ENCODE measurements around the gene GRM3. TPM values are rescaled to one million over a fixed set of nuclear protein-coding genes. Genes with fewer than 3 reads are reported as not detected.

The GRM3 gene
- total RNA-seq, 1 experiment from 2014 or later: 0.10 TPM

DNA sequence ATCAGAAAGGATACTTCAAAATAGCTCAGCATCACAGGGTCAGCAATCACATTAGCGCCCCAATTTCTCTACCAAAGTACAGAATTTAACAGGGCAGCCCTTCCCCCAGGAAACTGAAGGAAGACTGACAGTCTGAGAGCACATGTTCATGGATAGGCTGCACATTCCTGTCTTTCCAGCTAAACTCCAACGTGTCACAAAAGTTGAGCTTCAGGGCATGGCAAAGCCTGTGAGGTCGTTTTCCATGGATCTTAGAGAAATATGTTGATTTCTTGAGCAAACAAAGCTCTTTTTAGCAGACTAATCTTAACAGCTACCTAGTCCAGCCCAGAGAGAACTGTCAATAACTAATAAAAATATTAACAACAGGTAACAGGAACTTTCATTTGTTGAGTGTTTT is 207.9 kb downstream of the GRM3 start:
- no peak for DNase-seq
- no peaks in the 10 kb centered on the region for H3K27me3 ChIP-seq (ENCODE audit: control insufficient read depth, insufficient read depth, low read length)
- no peaks in the 10 kb centered on the region for H3K36me3 ChIP-seq (replicated peaks; ENCODE audit: control insufficient read depth, insufficient read depth, low read length)
- H3K4me3 ChIP-seq (ENCODE audit: insufficient read depth, low read depth, low read length): no peak overlapping the region

DNA sequence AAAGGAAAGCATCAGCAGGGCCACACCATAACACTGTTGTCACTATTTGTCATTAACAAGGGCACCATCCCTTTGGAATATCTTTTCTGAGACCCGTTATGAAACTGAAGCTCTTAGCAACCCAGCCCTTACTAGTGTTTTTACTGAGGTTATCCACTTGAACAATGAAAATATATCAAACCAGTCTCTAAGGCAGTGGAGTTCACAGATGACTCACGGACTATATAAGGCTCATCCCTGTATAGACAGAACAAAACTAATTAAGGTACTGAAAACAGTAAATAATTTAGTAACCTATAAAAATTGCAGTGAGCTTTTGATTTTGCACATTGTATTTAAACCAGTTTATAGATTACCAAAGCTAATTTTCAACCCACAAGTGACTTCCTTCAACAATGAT is 219.7 kb downstream of the GRM3 start:
- H3K36me3 ChIP-seq (replicated peaks; ENCODE audit: control insufficient read depth, insufficient read depth, low read length): no peaks in the 10 kb centered on the region; the same call in 1 of the 2 replicates
- H3K27me3 ChIP-seq (ENCODE audit: control insufficient read depth, insufficient read depth, low read length): no peaks in the 10 kb centered on the region
- H3K4me3 ChIP-seq (ENCODE audit: insufficient read depth, low read depth, low read length): no peak overlapping the region
- no peak for DNase-seq

DNA sequence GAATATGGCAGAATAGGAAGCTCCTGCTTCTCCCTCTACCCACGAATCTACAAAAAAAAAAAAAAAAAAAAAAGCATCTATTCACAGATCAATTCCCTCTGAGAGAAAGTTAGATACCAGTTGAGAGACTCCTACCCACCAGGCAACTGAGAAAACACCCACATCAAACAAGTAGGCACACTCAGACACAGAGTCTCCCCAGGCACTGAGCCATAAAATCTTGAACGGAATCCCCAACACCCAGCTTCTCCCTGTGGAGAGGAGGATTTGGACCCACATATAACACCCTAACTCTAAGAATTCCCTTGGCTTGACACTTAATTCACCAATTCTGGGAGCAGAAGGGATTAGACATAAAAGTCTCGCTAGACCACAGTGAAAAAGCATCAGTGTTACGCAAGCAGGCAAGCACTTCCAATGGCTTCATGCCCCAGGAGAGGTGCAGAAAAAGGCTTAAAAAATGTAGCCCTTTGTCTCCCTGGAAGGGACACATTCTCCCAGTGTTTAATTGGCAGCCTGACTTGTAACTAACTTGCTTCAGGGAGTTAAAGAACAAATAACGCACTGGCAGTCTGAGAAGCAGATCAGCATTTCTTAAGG is 223.6 kb downstream of the GRM3 start:
- Histone ChIP-seq H3K27me3 (ENCODE audit: control insufficient read depth, insufficient read depth, low read length) (no peaks in the 10 kb centered on the region), H3K36me3 (replicated peaks; ENCODE audit: control insufficient read depth, insufficient read depth, low read length) (no peaks in the 10 kb centered on the region; the same call in 1 of the 2 replicates), H3K4me3 (ENCODE audit: insufficient read depth, low read depth, low read length) (no peak overlapping the region)
- DNase-seq: no peak

DNA sequence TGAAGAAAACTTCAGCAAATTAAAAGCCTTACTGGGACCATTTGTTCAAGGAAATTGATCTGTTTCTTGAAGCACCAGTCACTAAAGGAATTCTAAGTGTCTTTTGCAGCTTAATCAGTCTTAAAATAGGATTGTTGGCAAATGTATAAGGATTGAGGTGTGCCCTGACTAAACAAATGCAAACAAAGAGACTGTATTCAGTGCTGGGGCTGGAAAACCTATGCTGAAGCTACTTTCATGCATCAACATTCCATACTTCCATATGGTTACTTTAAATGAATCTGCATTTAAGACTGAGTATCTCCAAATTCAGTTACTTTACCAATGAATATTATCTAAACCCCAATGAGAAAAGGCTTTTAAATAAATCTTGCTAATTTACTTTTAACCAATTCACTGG is 232.4 kb downstream of the GRM3 start:
- no peaks in the 10 kb centered on the region for H3K36me3 ChIP-seq (replicated peaks; ENCODE audit: control insufficient read depth, insufficient read depth, low read length)
- H3K4me3 ChIP-seq (ENCODE audit: insufficient read depth, low read depth, low read length): no peak overlapping the region
- no peak for DNase-seq
- H3K27me3 ChIP-seq (ENCODE audit: control insufficient read depth, insufficient read depth, low read length): no peaks in the 10 kb centered on the region

DNA sequence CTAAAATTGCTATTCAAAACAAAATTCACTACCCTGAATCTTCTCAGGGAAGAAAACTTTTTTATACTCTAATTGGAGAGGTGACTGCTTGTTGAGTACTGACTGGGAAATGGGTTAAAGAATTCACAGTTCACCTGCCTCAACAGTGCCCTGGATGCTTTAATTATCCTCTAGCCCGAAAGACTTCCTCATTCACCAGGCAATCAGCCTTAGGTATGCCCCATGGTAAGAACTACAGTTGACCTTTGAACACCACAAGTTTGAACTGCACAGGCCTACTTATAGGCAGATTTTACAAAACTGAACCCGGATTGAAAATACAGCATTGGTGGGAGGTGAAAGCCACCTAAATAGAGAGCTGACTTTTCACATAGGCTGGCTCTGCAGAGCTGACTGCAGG is 240.4 kb downstream of the GRM3 start:
- no peak for DNase-seq
- H3K27me3 ChIP-seq (ENCODE audit: control insufficient read depth, insufficient read depth, low read length): no peaks in the 10 kb centered on the region
- no peaks in the 10 kb centered on the region; the same call in 1 of the 2 replicates for H3K36me3 ChIP-seq (replicated peaks; ENCODE audit: control insufficient read depth, insufficient read depth, low read length)
- H3K4me3 ChIP-seq (ENCODE audit: insufficient read depth, low read depth, low read length): no peak overlapping the region

DNA sequence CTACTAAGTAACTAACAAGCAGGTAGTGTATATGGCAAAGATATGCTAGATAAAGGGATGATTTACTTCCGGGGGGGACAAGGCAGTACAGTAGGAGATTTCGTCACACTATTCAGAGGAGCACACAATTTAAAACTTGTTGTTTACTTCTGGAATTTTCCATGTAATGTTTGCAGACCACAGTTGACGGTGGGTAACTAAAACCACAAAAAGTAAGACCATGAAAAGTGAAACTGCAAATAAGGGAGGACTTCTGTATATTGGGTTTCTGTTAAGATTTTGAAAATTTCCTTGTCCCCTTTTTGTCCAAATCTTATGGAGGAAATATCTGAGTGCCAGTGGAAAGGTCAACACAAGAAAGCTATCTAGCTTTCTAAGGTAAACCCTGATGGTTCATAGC is 245.8 kb downstream of the GRM3 start:
- DNase-seq: no peak
- H3K27me3 ChIP-seq (ENCODE audit: control insufficient read depth, insufficient read depth, low read length): no peaks in the 10 kb centered on the region
- H3K36me3 ChIP-seq (replicated peaks; ENCODE audit: control insufficient read depth, insufficient read depth, low read length): peaks cover 2% of the 10 kb centered on the region
- no peak overlapping the region for H3K4me3 ChIP-seq (ENCODE audit: insufficient read depth, low read depth, low read length)

DNA sequence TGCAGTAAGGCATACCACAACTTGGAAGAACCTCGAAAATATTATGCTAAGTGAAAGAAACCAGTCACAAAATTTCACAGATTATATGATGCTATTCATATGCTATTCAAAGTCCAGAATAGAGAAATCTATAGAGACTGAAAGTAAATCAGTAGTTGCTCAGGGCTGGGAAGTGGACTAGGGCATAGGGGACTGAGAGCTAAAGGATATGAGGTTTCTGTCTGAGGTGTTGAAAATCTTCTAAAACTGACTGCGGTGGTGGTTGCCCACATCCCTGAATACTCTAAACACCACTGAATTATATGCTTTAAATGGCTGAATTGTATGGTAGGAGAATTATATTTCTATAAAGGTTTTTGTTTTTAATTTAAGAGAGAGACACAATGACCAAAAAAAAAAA is 254.5 kb downstream of the GRM3 start:
- H3K27me3 ChIP-seq (ENCODE audit: control insufficient read depth, insufficient read depth, low read length): no peaks in the 10 kb centered on the region
- no peak overlapping the region for H3K4me3 ChIP-seq (ENCODE audit: insufficient read depth, low read depth, low read length)
- peaks cover 1% of the 10 kb centered on the region; the same call in 1 of the 2 replicates for H3K36me3 ChIP-seq (replicated peaks; ENCODE audit: control insufficient read depth, insufficient read depth, low read length)
- DNase-seq: no peak

DNA sequence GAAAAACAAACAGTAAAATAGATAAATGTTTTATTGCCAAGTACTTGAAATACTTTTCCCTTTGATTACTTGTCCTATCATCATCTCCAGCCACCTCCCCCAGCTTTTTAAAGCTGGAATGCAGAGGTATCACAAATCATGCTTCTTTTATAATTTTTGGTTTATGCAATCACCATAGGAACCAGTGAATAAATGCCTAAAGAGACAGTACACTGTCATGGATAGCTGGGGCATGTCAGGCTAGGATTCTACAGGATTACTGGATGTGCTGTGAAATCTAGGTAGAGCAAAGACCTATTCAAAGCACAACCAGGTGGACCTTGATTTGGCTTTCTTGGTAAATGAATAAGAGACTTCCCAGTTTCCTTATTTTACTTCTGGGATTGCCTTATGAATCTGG is 257.2 kb downstream of the GRM3 start:
- no peak for DNase-seq
- no peaks in the 10 kb centered on the region for H3K27me3 ChIP-seq (ENCODE audit: control insufficient read depth, insufficient read depth, low read length)
- H3K4me3 ChIP-seq (ENCODE audit: insufficient read depth, low read depth, low read length): no peak overlapping the region
- H3K36me3 ChIP-seq (replicated peaks; ENCODE audit: control insufficient read depth, insufficient read depth, low read length): peaks cover 1% of the 10 kb centered on the region; the same call in 1 of the 2 replicates

DNA sequence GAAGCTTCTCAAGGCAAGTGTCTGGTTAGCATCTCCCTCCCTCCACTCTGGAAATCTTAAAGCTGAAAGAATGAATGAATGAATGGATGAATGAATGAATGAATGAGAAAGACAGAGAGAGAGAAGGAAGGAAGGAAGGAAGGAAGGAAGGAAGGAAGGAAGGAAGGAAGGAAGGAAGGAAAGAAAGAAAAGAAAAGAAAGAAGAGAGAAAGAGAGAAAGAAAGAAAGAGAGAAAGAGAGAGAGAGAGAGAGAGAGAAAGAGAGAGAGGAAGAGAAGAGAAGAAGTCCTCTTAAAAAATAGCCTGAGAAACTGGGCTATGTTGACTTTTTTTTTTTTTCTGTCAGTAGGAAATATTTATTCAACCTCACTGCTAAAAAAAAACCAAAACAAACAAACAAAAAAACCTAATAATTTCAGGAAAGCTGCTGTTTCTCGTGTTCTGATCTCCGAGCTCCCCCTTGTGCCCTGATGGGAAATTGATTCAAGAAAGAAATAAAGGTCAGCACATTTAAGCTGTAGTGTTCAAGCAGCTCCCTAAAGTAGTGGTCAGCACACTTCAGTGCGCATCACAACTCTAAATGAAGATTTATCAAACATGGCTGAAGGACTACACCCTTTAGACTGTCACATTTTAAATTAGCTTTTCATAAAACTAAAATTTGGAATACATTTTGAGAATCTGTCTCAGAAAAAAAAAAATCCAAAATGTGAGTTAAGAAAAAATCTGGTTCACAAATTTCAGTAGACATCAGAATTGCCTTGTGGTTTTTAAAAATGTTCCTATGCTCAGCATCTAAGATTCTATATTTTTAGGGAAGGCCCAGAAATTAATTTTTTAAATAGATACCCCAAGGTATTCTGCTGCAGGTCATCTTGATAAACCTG is 261.5 kb downstream of the GRM3 start:
- no peaks in the 10 kb centered on the region; the same call in 1 of the 2 replicates for H3K36me3 ChIP-seq (replicated peaks; ENCODE audit: control insufficient read depth, insufficient read depth, low read length)
- peak; percentile 1 for DNase-seq
- no peak overlapping the region for H3K4me3 ChIP-seq (ENCODE audit: insufficient read depth, low read depth, low read length)
- no peaks in the 10 kb centered on the region for H3K27me3 ChIP-seq (ENCODE audit: control insufficient read depth, insufficient read depth, low read length)

DNA sequence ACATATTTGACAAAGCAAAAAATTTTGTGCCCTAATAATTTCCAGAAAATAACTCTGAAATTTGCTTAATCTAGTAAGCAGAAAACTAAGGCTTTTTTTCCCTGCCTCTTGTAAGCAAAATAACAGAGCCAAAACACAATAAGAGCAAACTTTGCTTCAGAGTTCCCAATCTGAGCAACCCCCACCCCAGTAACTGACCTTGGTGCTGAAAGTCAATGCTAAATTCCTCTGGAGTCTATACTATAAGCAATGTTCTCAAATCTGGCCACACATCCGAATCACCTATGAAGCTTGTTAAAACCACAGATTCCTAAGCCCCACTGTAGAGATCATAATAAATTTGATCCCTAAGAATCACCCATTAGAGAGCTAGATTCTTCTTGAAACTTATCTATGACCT is 265.2 kb downstream of the GRM3 start:
- peak; percentile 1 for DNase-seq
- Histone ChIP-seq H3K4me3 (ENCODE audit: insufficient read depth, low read depth, low read length) (no peak overlapping the region), H3K36me3 (replicated peaks; ENCODE audit: control insufficient read depth, insufficient read depth, low read length) (no peaks in the 10 kb centered on the region; the same call in 1 of the 2 replicates), H3K27me3 (ENCODE audit: control insufficient read depth, insufficient read depth, low read length) (no peaks in the 10 kb centered on the region)

DNA sequence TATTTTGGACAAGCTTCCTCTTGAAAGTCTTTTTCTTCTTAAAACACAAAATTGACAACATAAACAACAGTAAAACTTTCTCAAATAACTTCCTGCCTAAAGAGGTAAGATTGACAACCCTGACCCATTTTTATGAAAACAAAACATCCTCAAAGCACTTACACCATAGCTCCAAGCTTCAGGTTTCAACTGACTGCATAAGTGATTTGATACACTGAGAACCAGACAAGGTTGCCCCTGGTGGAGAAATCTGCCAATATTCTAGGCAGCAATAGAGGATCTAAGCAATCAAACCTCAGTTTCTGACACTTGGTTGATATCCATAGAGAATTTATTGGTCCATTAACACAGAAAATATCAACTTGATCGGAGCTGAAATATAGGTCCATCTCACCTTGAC is 267.9 kb downstream of the GRM3 start:
- no peaks in the 10 kb centered on the region; the same call in 1 of the 2 replicates for H3K36me3 ChIP-seq (replicated peaks; ENCODE audit: control insufficient read depth, insufficient read depth, low read length)
- H3K4me3 ChIP-seq (ENCODE audit: insufficient read depth, low read depth, low read length): no peak overlapping the region
- H3K27me3 ChIP-seq (ENCODE audit: control insufficient read depth, insufficient read depth, low read length): no peaks in the 10 kb centered on the region
- DNase-seq: no peak

DNA sequence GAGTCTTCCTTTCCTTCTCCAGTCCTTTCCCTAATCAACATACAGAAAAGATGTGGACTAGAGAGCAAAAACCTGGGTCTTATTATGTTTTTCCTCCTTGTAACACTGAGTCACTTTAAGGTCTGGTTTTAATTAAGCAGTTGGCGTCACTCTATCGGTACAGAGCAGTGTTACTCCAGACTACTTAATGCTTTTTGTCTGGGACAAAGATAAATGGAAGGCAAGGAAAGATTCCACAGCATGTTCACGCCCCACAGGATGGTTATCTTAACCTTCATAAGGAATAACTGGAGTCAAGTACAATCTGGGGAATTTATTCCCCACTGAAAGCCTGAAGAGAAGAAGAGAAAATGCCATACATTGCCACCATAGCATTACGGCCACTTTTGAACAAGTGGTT is 270.0 kb downstream of the GRM3 start:
- no peaks in the 10 kb centered on the region; the same call in 1 of the 2 replicates for H3K36me3 ChIP-seq (replicated peaks; ENCODE audit: control insufficient read depth, insufficient read depth, low read length)
- no peaks in the 10 kb centered on the region for H3K27me3 ChIP-seq (ENCODE audit: control insufficient read depth, insufficient read depth, low read length)
- DNase-seq: no peak
- no peak overlapping the region for H3K4me3 ChIP-seq (ENCODE audit: insufficient read depth, low read depth, low read length)

Measured in H7 (cell line).